ENCODE measurements around the gene NUBP1. TPM values are rescaled to one million over a fixed set of nuclear protein-coding genes. Genes with fewer than 3 reads are reported as not detected.

NUBP1 gene
- total RNA-seq, 6 experiments from 2014 or later = 18.0 to 29.4 (median 25.1) TPM

- no peak for TF ChIP-seq CTCF (IDR thresholded peaks at IDR 0.05)
- no peak for DNase-seq
- Mint-ChIP-seq H3K4me3 (peak overlapping the region; percentile 93), H3K36me3 (ENCODE audit: low read depth) (peaks cover 4% of the 10 kb centered on the region; the same call in 1 of the 2 replicates), H3K4me1 (ENCODE audit: low read depth) (peaks cover 41% of the 10 kb centered on the region), H3K27ac (peak overlapping the region; percentile 100), H3K27me3 (ENCODE audit: insufficient read depth) (no peaks in the 10 kb centered on the region; the same call in 1 of the 2 replicates), H3K9me3 (no peaks in the 10 kb centered on the region)
Measured at GRCh38 chr16:10743227-10743609, 424 bp upstream of the NUBP1 start.

- TF ChIP-seq CTCF (IDR thresholded peaks at IDR 0.05) = no peak
- H3K4me3 Mint-ChIP-seq = peak overlapping the region; percentile 93
- H3K27me3 Mint-ChIP-seq (ENCODE audit: insufficient read depth) = no peaks in the 10 kb centered on the region; the same call in 1 of the 2 replicates
- H3K9me3 Mint-ChIP-seq = no peaks in the 10 kb centered on the region
- H3K27ac Mint-ChIP-seq = peak overlapping the region; percentile 100
- peaks cover 47% of the 10 kb centered on the region for H3K4me1 Mint-ChIP-seq (ENCODE audit: low read depth)
- H3K36me3 Mint-ChIP-seq (ENCODE audit: low read depth) = peaks cover 4% of the 10 kb centered on the region; the same call in 1 of the 2 replicates
- peak; percentile 51 for DNase-seq
Measured at GRCh38 chr16:10744370-10745030, 858 bp downstream of the NUBP1 start.

GRCh38 chr16:10745841-10746240, 2.2 kb downstream of the NUBP1 start:
- peaks cover 45% of the 10 kb centered on the region for H3K4me1 Mint-ChIP-seq (ENCODE audit: low read depth)
- no peaks in the 10 kb centered on the region for H3K9me3 Mint-ChIP-seq
- no peak for TF ChIP-seq CTCF (IDR thresholded peaks at IDR 0.05)
- H3K27ac Mint-ChIP-seq = no peak overlapping the region; the same call in 1 of the 2 replicates
- DNase-seq = no peak
- H3K4me3 Mint-ChIP-seq = no peak overlapping the region
- peaks cover 4% of the 10 kb centered on the region; the same call in 1 of the 2 replicates for H3K36me3 Mint-ChIP-seq (ENCODE audit: low read depth)
- H3K27me3 Mint-ChIP-seq (ENCODE audit: insufficient read depth) = no peaks in the 10 kb centered on the region; the same call in 1 of the 2 replicates

DNA sequence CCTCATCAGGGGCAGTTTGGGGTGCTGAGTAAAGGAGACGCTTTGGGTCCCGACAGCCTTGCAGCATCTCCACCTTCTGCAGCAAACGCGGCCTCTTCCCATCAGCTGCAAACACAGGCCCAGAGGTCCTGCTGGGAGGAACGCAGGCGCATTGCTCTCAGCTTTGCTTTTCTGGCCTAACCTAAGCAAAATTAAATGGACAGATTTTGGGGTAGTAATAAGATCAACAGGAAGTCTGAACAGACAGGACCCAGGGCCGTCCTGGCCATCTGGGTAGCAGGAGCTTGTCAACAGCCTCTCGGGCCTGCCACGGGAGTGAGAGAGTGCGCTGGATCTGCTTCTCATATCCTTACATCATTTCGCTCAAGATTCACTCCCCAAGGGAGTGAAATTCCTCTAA, 7.2 kb downstream of the NUBP1 start:
- no peak for TF ChIP-seq CTCF (IDR thresholded peaks at IDR 0.05)
- Mint-ChIP-seq H3K4me3 (no peak overlapping the region), H3K9me3 (no peaks in the 10 kb centered on the region), H3K36me3 (ENCODE audit: low read depth) (no peaks in the 10 kb centered on the region; the same call in 1 of the 2 replicates), H3K27ac (no peak overlapping the region), H3K27me3 (ENCODE audit: insufficient read depth) (no peaks in the 10 kb centered on the region), H3K4me1 (ENCODE audit: low read depth) (peaks cover 32% of the 10 kb centered on the region)
- DNase-seq = no peak

DNA sequence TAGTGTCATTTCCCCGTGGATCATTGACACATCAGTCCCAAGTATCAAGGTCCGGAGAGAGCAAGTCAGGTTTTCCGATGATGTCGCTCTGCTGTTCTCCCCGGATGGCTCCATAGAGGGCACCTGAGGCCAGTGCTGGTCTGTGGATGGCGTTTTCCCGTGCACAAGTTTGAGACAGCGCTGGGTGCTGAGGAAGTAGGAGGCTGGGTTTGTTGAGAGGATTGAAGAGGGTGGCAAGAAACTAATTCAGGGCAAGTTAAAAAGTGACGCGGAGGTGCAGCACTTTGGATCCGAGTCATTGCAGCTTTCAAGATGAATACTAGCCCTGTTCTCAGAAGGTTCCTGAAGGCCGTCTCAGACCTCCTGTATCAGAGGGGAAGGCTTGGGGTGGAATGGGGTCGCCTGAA, 7.7 kb downstream of the NUBP1 start:
- no peaks in the 10 kb centered on the region for H3K9me3 Mint-ChIP-seq
- H3K4me3 Mint-ChIP-seq = no peak overlapping the region
- H3K27ac Mint-ChIP-seq = no peak overlapping the region
- no peaks in the 10 kb centered on the region; the same call in 1 of the 2 replicates for H3K36me3 Mint-ChIP-seq (ENCODE audit: low read depth)
- peaks cover 33% of the 10 kb centered on the region for H3K4me1 Mint-ChIP-seq (ENCODE audit: low read depth)
- TF ChIP-seq CTCF (IDR thresholded peaks at IDR 0.05) = no peak
- H3K27me3 Mint-ChIP-seq (ENCODE audit: insufficient read depth) = no peaks in the 10 kb centered on the region
- DNase-seq = no peak

Measured in HFFc6 (cell line).